SK-N-SH (cell line): ENCODE data around the gene ZSCAN2. TPM values are rescaled to one million over a fixed set of nuclear protein-coding genes. Genes with fewer than 3 reads are reported as not detected.
"Not testable (repeated sequence)": the region's sequence is repeated elsewhere in the genome, so short reads cannot be mapped to it uniquely, and the experiment has no call there.

Experiments used
- CTCF ChIA-PET: fragments of 300-600, 350-600 bp; formaldehyde crosslinking; extraction: SDS; loops from one replicate; lab custom pipeline; 2021; lab: Yijun Ruan, JAX
- POLR2A ChIA-PET: fragments of 350-600 bp; sonication (Branson Sonifier 250); formaldehyde crosslinking; extraction: SDS; loops from one replicate; lab custom pipeline; 2020; ENCODE audit warnings: antibody characterized with exemption, inconsistent platforms; lab: Yijun Ruan, JAX
- DNase-seq: peaks from one replicate; pipeline ENCODE4 v3.0.0; 2012
- H2AFZ ChIP-seq: fragments of 200-600 bp; sonication (generic); 2 replicates; pipeline ENCODE4 v1.8.1; 2016; ENCODE audit warnings: antibody characterized with exemption, mild to moderate bottlenecking, low read depth
- H3F3A ChIP-seq: fragments of 200-600 bp; sonication (generic); replicated peaks from 2 replicates; pipeline ENCODE3; 2016; ENCODE audit warnings: antibody characterized with exemption, mild to moderate bottlenecking; ENCODE audit not compliant: insufficient read depth
- H3K27ac ChIP-seq, 2 experiments: fragments of 200-500 bp in 1 of 2; fragments of 200-600 bp in 1 of 2; sonication (Bioruptor generic) in 1 of 2; sonication (generic), shearing (Covaris generic) in 1 of 2; 2 replicates each; pipeline versions ENCODE4 v1.5.1 to v1.6.1; 2014 to 2016; ENCODE audit warnings: low read depth in 2 of 2, inconsistent platforms in 1 of 2, low read length in 1 of 2, mild to moderate bottlenecking in 1 of 2, mixed read lengths in 1 of 2
- H3K27me3 ChIP-seq: fragments of 200-600 bp; sonication (generic), shearing (Covaris generic); 2 replicates; pipeline ENCODE4 v1.6.1; 2016; ENCODE audit warnings: mixed run types; ENCODE audit not compliant: insufficient read depth
- H3K36me3 ChIP-seq, 2 experiments: fragments of 200-500 bp in 1 of 2; fragments of 200-600 bp in 1 of 2; sonication (Bioruptor generic) in 1 of 2; sonication (generic) in 1 of 2; replicated peaks in 1 of 2; 2 replicates each; pipeline versions ENCODE3 to v1.5.1; 2014 to 2016; ENCODE audit warnings: low read length in 1 of 2, mild to moderate bottlenecking in 1 of 2; ENCODE audit not compliant: insufficient read depth in 2 of 2, control insufficient read depth in 1 of 2
- H3K4me1 ChIP-seq, 2 experiments: fragments of 200-500 bp in 1 of 2; fragments of 200-600 bp in 1 of 2; sonication (Bioruptor generic) in 1 of 2; sonication (generic), shearing (Covaris generic) in 1 of 2; 2 replicates each; pipeline versions ENCODE4 v1.5.1 to v1.6.1; 2014 to 2016; ENCODE audit warnings: low read depth in 1 of 2, low read length in 1 of 2, mixed run types in 1 of 2; ENCODE audit not compliant: insufficient read depth in 2 of 2, control insufficient read depth in 1 of 2
- H3K4me2 ChIP-seq: fragments of 200-600 bp; sonication (generic), shearing (Covaris generic); 2 replicates; pipeline ENCODE4 v1.6.1; 2017; ENCODE audit warnings: mixed run types
- H3K4me3 ChIP-seq, 2 experiments: fragments of 200-500 bp in 1 of 2; fragments of 200-600 bp in 1 of 2; sonication (Bioruptor generic) in 1 of 2; sonication (generic), shearing (Covaris generic) in 1 of 2; 2 replicates each; pipeline versions ENCODE4 v1.5.1 to v1.8.1; 2014 to 2016; ENCODE audit warnings: low read depth in 2 of 2, inconsistent platforms in 1 of 2, low read length in 1 of 2, mild to moderate bottlenecking in 1 of 2, mixed read lengths in 1 of 2, moderate library complexity in 1 of 2
- H3K79me2 ChIP-seq: fragments of 200-600 bp; sonication (generic); 2 replicates; pipeline ENCODE4 v1.8.1; 2017; ENCODE audit warnings: mild to moderate bottlenecking; ENCODE audit not compliant: insufficient read depth
- H3K9ac ChIP-seq: fragments of 200-600 bp; sonication (generic); 2 replicates; pipeline ENCODE4 v1.6.1; 2017; ENCODE audit warnings: mixed run types
- H3K9me2 ChIP-seq: fragments of 200-600 bp; sonication (generic); 2 replicates; pipeline ENCODE4 v1.6.1; 2017; ENCODE audit warnings: mixed run types
- H3K9me3 ChIP-seq: fragments of 200-600 bp; sonication (generic); 2 replicates; pipeline ENCODE4 v1.6.1; 2017; ENCODE audit warnings: mixed run types, mild to moderate bottlenecking, moderate library complexity
- H4K20me1 ChIP-seq: fragments of 200-600 bp; sonication (generic); 2 replicates; pipeline ENCODE4 v1.6.1; 2017; ENCODE audit warnings: mild to moderate bottlenecking, mixed run types; ENCODE audit not compliant: insufficient read depth
- CHD2 ChIP-seq: fragments of 150-350 bp; IDR thresholded peaks from 2 replicates; pipeline ENCODE4 v1.6.1; 2018; ENCODE audit warnings: low read length; ENCODE audit not compliant: partially characterized antibody
- ELF1 ChIP-seq: IDR thresholded peaks from 2 replicates; pipeline ENCODE4 v1.4.0; 2012
- EP300 ChIP-seq, 2 experiments: IDR thresholded peaks; 2 replicates each; pipeline versions ENCODE4 v1.4.0 to v1.6.1; 2012; ENCODE audit warnings: borderline replicate concordance in 1 of 2, low read depth in 1 of 2, low read length in 1 of 2
- FOSL2 ChIP-seq: IDR thresholded peaks from 2 replicates; pipeline ENCODE4 v1.4.0; 2012; ENCODE audit warnings: low read depth, mild to moderate bottlenecking, moderate library complexity, borderline replicate concordance
- FOXJ3 ChIP-seq: sonication (generic); formaldehyde crosslinking; IDR thresholded peaks from 2 replicates; pipeline ENCODE4 v1.5.1; 2020; ENCODE audit warnings: mild to moderate bottlenecking, missing genetic modification reagents
- FOXM1 ChIP-seq: IDR thresholded peaks from 2 replicates; pipeline ENCODE4 v1.4.0; 2012; ENCODE audit warnings: low read depth, mild to moderate bottlenecking
- GABPA ChIP-seq: IDR thresholded peaks from 2 replicates; pipeline ENCODE4 v1.4.0; 2012; ENCODE audit warnings: low read depth, mild to moderate bottlenecking
- GATA2 ChIP-seq: sonication (generic); formaldehyde crosslinking; IDR thresholded peaks from 2 replicates; pipeline ENCODE4 v1.5.0; 2020; ENCODE audit warnings: mild to moderate bottlenecking, missing genetic modification reagents
- IRF3 ChIP-seq: fragments of 150-350 bp; IDR thresholded peaks from 2 replicates; pipeline ENCODE4 v1.6.1; 2016; ENCODE audit warnings: mild to moderate bottlenecking, low read depth, low read length
- NFIC ChIP-seq: IDR thresholded peaks from 2 replicates; pipeline ENCODE4 v1.4.0; 2012; ENCODE audit warnings: borderline replicate concordance
- POLR2AphosphoS5 ChIP-seq: IDR thresholded peaks from 2 replicates; pipeline ENCODE4 v1.6.1; 2012; ENCODE audit warnings: low read depth, low read length
- SIN3A ChIP-seq: IDR thresholded peaks from 2 replicates; pipeline ENCODE4 v1.6.1; 2012; ENCODE audit warnings: low read depth, mild to moderate bottlenecking, low read length, moderate library complexity, borderline replicate concordance
- SMC3 ChIP-seq: IDR thresholded peaks from 2 replicates; pipeline ENCODE4 v1.6.1; 2012; ENCODE audit warnings: low read depth, low read length, improper control_type of control experiment
- TEAD4 ChIP-seq: IDR thresholded peaks from 2 replicates; pipeline ENCODE4 v1.4.0; 2012; ENCODE audit warnings: mild to moderate bottlenecking, borderline replicate concordance; ENCODE audit not compliant: insufficient read depth
- ZBTB33 ChIP-seq: IDR thresholded peaks from 2 replicates; pipeline ENCODE4 v1.4.0; 2012; ENCODE audit warnings: low read depth, borderline replicate concordance
- WGBS: methylation state at CpG from one replicate; pipeline ENCODE4 v1.1.6; 2017; ENCODE audit warnings: low lambda C conversion rate; 5-methylcytosine and 5-hydroxymethylcytosine counted together
- polyA plus RNA-seq, 3 experiments: library from polyadenylated mRNA; depleted of rRNA; stranded (reverse); fragments of >200 nt; gene quantifications; 2 replicates each; pipeline ENCODE4 v1.2.3, GENCODE V29; 2012

Gene ZSCAN2
- polyA plus RNA-seq, 1 of the 3 experiments (the other 2 are of a cell fraction), result 22.0 TPM

- Histone ChIP-seq H3K9ac (no peak overlapping the region), H3K4me2 (no peak overlapping the region), H4K20me1 (no peaks in the 10 kb centered on the region), H2AFZ (no peak overlapping the region), H3K4me1 (peaks cover 0 to 7% of the 10 kb centered on the region in 2 experiments; a peak in 1 of 4 replicates), H3K36me3 (no peaks in the 10 kb centered on the region), H3K9me3 (no peaks in the 10 kb centered on the region), H3K79me2 (no peaks in the 10 kb centered on the region), H3K27ac (no peak overlapping the region), H3F3A (no peaks in the 10 kb centered on the region), H3K9me2 (no peaks in the 10 kb centered on the region), H3K27me3 (no peaks in the 10 kb centered on the region), H3K4me3 (no peak overlapping the region)
- no peak for DNase-seq
- CTCF ChIA-PET, result interaction anchor here (3.2 kb wide), 1 partner anchor 12 kb away, joined by 11 read pairs; no protein-coding TSS in a partner anchor
- TF ChIP-seq SIN3A (no peak), EP300 (IDR thresholded peaks at IDR 0.05; ENCODE audit: borderline replicate concordance in 1 of 2, low read depth in 1 of 2, low read length in 1 of 2) (no peak), CHD2 (no peak), TEAD4 (no peak), ELF1 (no peak), FOXJ3 (CRISPR knock-in tag) (no peak), GATA2 (CRISPR knock-in tag) (no peak), IRF3 (no peak), NFIC (no peak), SMC3 (no peak), FOSL2 (no peak), POLR2AphosphoS5 (no peak), GABPA (no peak), FOXM1 (no peak), ZBTB33 (no peak)
- POLR2A ChIA-PET, result no interaction called here
- WGBS, result 37% methylated on average over 2 of the region's 2 CpGs
Measured at GRCh38 chr15:84582583-84583157, 18.1 kb upstream of the ZSCAN2 start.

GRCh38 chr15:84583921-84584320 is 16.9 kb upstream of the ZSCAN2 start:
- H3K9me3 ChIP-seq, DNase-seq, H3F3A ChIP-seq, H2AFZ ChIP-seq, H4K20me1 ChIP-seq, H3K9ac ChIP-seq, H3K36me3 ChIP-seq, POLR2A ChIA-PET, H3K27me3 ChIP-seq, H3K4me1 ChIP-seq, H3K27ac ChIP-seq, H3K79me2 ChIP-seq, H3K9me2 ChIP-seq, H3K4me2 ChIP-seq, H3K4me3 ChIP-seq: not testable (repeated sequence)
- CTCF ChIA-PET, result interaction anchor here (1.2 to 1.8 kb wide), 3 partner anchors 13 to 344 kb away, joined by 3 to 7 read pairs (median 5); no protein-coding TSS in a partner anchor
- 55% methylated on average over 4 of the region's 4 CpGs for WGBS
